22Rv1 (cell line): ENCODE results near the gene SMYD3.

Experiments
- ZFX ChIP-seq: fragments of 450-650 bp; IDR thresholded peaks from 2 replicates; pipeline ENCODE4 v1.6.1; 2017; ENCODE audit warnings: antibody characterized with exemption, borderline replicate concordance
- TF ChIP-seq, protein P1 (sequence below): fragments of 450-650 bp; IDR thresholded peaks from 2 replicates; pipeline ENCODE4 v1.5.1; 2017; ENCODE audit warnings: mild to moderate bottlenecking

GRCh38 chr1:246144931-246145330 lies 362.1 kb downstream of the SMYD3 start:
- TF ChIP-seq, protein P1, sequence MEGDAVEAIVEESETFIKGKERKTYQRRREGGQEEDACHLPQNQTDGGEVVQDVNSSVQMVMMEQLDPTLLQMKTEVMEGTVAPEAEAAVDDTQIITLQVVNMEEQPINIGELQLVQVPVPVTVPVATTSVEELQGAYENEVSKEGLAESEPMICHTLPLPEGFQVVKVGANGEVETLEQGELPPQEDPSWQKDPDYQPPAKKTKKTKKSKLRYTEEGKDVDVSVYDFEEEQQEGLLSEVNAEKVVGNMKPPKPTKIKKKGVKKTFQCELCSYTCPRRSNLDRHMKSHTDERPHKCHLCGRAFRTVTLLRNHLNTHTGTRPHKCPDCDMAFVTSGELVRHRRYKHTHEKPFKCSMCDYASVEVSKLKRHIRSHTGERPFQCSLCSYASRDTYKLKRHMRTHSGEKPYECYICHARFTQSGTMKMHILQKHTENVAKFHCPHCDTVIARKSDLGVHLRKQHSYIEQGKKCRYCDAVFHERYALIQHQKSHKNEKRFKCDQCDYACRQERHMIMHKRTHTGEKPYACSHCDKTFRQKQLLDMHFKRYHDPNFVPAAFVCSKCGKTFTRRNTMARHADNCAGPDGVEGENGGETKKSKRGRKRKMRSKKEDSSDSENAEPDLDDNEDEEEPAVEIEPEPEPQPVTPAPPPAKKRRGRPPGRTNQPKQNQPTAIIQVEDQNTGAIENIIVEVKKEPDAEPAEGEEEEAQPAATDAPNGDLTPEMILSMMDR = no peak
- TF ChIP-seq ZFX = no peak
